Measurements from ENCODE around the gene OR4D2.

- TF ChIP-seq, protein P1, sequence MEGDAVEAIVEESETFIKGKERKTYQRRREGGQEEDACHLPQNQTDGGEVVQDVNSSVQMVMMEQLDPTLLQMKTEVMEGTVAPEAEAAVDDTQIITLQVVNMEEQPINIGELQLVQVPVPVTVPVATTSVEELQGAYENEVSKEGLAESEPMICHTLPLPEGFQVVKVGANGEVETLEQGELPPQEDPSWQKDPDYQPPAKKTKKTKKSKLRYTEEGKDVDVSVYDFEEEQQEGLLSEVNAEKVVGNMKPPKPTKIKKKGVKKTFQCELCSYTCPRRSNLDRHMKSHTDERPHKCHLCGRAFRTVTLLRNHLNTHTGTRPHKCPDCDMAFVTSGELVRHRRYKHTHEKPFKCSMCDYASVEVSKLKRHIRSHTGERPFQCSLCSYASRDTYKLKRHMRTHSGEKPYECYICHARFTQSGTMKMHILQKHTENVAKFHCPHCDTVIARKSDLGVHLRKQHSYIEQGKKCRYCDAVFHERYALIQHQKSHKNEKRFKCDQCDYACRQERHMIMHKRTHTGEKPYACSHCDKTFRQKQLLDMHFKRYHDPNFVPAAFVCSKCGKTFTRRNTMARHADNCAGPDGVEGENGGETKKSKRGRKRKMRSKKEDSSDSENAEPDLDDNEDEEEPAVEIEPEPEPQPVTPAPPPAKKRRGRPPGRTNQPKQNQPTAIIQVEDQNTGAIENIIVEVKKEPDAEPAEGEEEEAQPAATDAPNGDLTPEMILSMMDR (IDR thresholded peaks at IDR 0.05; ENCODE audit: borderline replicate concordance, extremely low read depth, low read length, poor library complexity, severe bottlenecking): no peak
- no peak for TF ChIP-seq EZH2 (IDR thresholded peaks at IDR 0.05; ENCODE audit: borderline replicate concordance, low read depth, low read length, severe bottlenecking)
Measured at GRCh38 chr17:58207451-58207850, 40.7 kb downstream of the OR4D2 start.

Measured in DND-41 (cell line).